Naive B cell (primary cell): ENCODE results near the gene GSG1L. TPM values are rescaled to one million over a fixed set of nuclear protein-coding genes. Genes with fewer than 3 reads are reported as not detected.

ENCODE experiments used
- ATAC-seq, 2 donors: fragments of 150-1000 bp; cut with Tn5 transposase; 2 replicates each; pipeline ENCODE4 v1.10.0; 2021; ENCODE audit warnings: low read depth in 2 of 2, mild to moderate bottlenecking in 2 of 2, moderate library complexity in 2 of 2
- DNase-seq: peaks from one replicate; pipeline ENCODE4 v3.0.0; 2022
- H3K27ac Mint-ChIP-seq, 6 donors: one replicate each; pipeline ENCODE4 v1.8.0; 2020 to 2022; ENCODE audit warnings: mild to moderate bottlenecking in 6 of 6, mixed read lengths in 6 of 6, moderate library complexity in 5 of 6, inconsistent platforms in 2 of 6
- H3K27me3 Mint-ChIP-seq, 3 donors: one replicate each; pipeline ENCODE4 v1.8.0; 2021 to 2022; ENCODE audit warnings: mixed read lengths in 3 of 3, mild to moderate bottlenecking in 1 of 3
- H3K36me3 Mint-ChIP-seq, 2 donors: one replicate each; pipeline ENCODE4 v1.8.0; 2020 to 2022; ENCODE audit warnings: mixed read lengths in 2 of 2, inconsistent platforms in 1 of 2, mild to moderate bottlenecking in 1 of 2
- H3K4me1 Mint-ChIP-seq, 3 donors: one replicate each; pipeline ENCODE4 v1.8.0; 2020 to 2022; ENCODE audit warnings: mixed read lengths in 3 of 3, inconsistent platforms in 1 of 3, mild to moderate bottlenecking in 1 of 3, moderate library complexity in 1 of 3
- H3K4me3 Mint-ChIP-seq, 8 donors: one replicate each; pipeline ENCODE4 v1.8.0; 2020 to 2022; ENCODE audit warnings: mild to moderate bottlenecking in 8 of 8, mixed read lengths in 8 of 8, moderate library complexity in 8 of 8, inconsistent platforms in 2 of 8
- H3K9me3 Mint-ChIP-seq, 7 donors: one replicate each; pipeline ENCODE4 v1.8.0; 2020 to 2022; ENCODE audit warnings: mixed read lengths in 7 of 7, mild to moderate bottlenecking in 5 of 7, inconsistent platforms in 2 of 7, moderate library complexity in 1 of 7
- polyA plus RNA-seq, 6 donors: library from polyadenylated mRNA; unstranded; fragments of 300-500 nt; fragmentation: Illumina TruSeq; gene quantifications; one replicate each; pipeline ENCODE4 v1.2.3, GENCODE V29; 2021; ENCODE audit warnings: low read depth in 6 of 6

The GSG1L gene
- polyA plus RNA-seq, 6 donors from 2014 or later, result not detected

GRCh38 chr16:27974896-27975540, 88.5 kb downstream of the GSG1L start:
- DNase-seq (no peak), ATAC-seq (no peak)
- Mint-ChIP-seq H3K27me3 (peaks cover 20 to 36% (median 33%) of the 10 kb centered on the region in 3 donors), H3K4me3 (peak overlapping the region in 1 of 8 donors; percentile 65), H3K4me1 (no peaks in the 10 kb centered on the region), H3K27ac (no peak overlapping the region), H3K9me3 (peaks cover 0 to 6% (median 0%) of the 10 kb centered on the region in 7 donors), H3K36me3 (no peaks in the 10 kb centered on the region)

DNA sequence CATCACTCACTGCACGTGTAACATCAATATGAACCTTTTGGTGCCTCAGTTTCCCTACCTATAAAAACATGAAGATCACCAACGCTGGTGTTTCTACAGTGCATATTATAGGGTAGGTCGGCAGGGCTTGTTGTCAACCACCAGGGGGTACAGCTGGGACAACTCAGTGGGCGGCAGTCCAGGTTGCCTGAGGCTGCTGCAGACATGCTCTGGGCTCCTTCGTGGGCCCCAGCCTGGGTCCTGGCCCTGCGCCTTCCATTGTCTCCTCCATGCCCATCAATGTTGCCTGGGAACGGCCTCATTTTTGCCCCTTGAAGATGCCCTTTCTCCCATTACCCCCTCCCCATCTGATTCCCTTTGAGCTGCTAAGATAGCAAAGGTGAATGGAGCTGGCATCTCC, 89.8 kb downstream of the GSG1L start:
- ATAC-seq (no peak), DNase-seq (no peak)
- Mint-ChIP-seq H3K4me3 (no peak overlapping the region), H3K4me1 (no peaks in the 10 kb centered on the region), H3K27ac (no peak overlapping the region), H3K36me3 (no peaks in the 10 kb centered on the region), H3K9me3 (peaks cover 0 to 6% (median 0%) of the 10 kb centered on the region in 7 donors), H3K27me3 (peaks cover 17 to 33% (median 31%) of the 10 kb centered on the region in 3 donors)

DNA sequence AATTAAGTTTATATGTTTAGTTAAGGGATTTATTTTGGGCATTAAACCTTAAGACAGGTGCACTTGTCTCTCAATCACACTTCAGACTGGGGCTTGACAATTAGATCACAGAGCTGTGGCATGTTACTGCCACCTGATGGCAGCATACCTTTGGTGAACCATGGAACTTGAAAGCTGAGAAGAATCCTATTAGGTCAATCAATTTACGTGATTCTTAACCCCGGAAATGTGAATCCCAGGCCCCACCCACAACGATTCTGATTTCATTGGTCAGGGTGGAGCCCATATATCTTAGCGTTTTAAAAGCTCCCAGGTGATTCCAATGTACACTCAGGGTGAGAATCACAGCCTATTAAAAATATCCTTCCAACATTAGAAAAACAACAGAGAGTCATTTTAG, 91.0 kb downstream of the GSG1L start:
- Mint-ChIP-seq H3K4me1 (no peaks in the 10 kb centered on the region), H3K9me3 (peaks cover 0 to 6% (median 0%) of the 10 kb centered on the region in 7 donors), H3K27me3 (peaks cover 16 to 28% (median 26%) of the 10 kb centered on the region in 3 donors), H3K36me3 (no peaks in the 10 kb centered on the region), H3K27ac (no peak overlapping the region), H3K4me3 (no peak overlapping the region)
- ATAC-seq (peak; percentile 27 to 33), DNase-seq (peak; percentile 10)

- H3K4me1 Mint-ChIP-seq, result no peaks in the 10 kb centered on the region
- peaks cover 0 to 6% (median 0%) of the 10 kb centered on the region in 7 donors for H3K9me3 Mint-ChIP-seq
- H3K27ac Mint-ChIP-seq, result no peak overlapping the region
- H3K36me3 Mint-ChIP-seq, result no peaks in the 10 kb centered on the region
- DNase-seq (no peak), ATAC-seq (no peak)
- peaks cover 13 to 26% (median 22%) of the 10 kb centered on the region in 3 donors for H3K27me3 Mint-ChIP-seq
- no peak overlapping the region for H3K4me3 Mint-ChIP-seq
These were observed 93.9 kb downstream of the GSG1L start for GRCh38 chr16:27969574-27969973.

DNA sequence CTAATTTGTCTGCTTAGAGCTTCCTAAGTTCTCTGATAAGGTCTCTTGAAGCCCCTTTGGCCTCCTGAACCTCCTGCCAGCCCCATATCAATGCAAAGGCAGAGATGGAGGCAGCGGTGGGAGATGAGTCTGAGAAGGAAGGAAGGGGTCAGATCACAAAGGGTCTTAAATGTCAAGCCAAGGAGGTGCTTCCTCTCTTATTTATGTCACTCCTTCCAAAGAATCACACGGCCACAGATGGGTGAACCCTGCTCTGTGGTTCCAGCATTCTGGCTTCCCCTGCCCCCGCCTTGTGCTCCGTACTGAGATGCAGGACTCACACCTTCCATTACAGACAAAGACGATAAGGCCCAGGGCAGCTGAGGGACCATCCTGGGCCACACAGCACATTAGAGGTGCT, 96.3 kb downstream of the GSG1L start:
- Mint-ChIP-seq H3K27me3 (peaks cover 16 to 35% (median 31%) of the 10 kb centered on the region in 3 donors), H3K4me1 (no peaks in the 10 kb centered on the region), H3K36me3 (peaks cover 0 to 8% of the 10 kb centered on the region in 2 donors), H3K27ac (no peak overlapping the region), H3K9me3 (peaks cover 2 to 8% (median 6%) of the 10 kb centered on the region in 7 donors), H3K4me3 (no peak overlapping the region)
- ATAC-seq (no peak), DNase-seq (no peak)

DNA sequence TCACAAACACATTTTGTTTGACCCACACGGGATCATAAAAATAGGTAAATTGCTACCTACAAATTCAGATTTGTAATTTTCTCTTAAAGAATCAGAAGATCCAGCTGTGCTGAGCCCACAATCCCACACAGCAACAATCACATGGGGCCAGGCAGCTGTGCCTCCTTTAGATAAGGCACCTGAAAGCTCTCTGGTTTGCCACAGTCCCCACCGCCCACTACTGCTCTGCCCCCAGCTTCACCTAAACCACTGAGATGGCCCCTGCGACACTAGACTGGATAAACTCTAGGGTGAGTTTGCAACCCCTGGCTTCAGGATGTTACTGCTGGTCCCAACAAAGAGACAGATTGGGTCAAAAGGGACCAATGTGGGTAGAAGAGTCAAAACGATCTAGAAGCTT, 96.8 kb downstream of the GSG1L start:
- no peak for ATAC-seq
- DNase-seq, result no peak
- H3K27ac Mint-ChIP-seq, result no peak overlapping the region
- H3K4me1 Mint-ChIP-seq, result no peaks in the 10 kb centered on the region
- H3K36me3 Mint-ChIP-seq, result peaks cover 0 to 8% of the 10 kb centered on the region in 2 donors
- peaks cover 2 to 10% (median 5%) of the 10 kb centered on the region in 7 donors for H3K9me3 Mint-ChIP-seq
- no peak overlapping the region for H3K4me3 Mint-ChIP-seq
- H3K27me3 Mint-ChIP-seq, result peaks cover 16 to 32% (median 31%) of the 10 kb centered on the region in 3 donors

GRCh38 chr16:27965801-27966200, 97.7 kb downstream of the GSG1L start:
- DNase-seq (no peak), ATAC-seq (no peak)
- H3K4me1 Mint-ChIP-seq, result no peaks in the 10 kb centered on the region
- H3K36me3 Mint-ChIP-seq, result peaks cover 0 to 8% of the 10 kb centered on the region in 2 donors
- peaks cover 2 to 9% (median 7%) of the 10 kb centered on the region in 7 donors for H3K9me3 Mint-ChIP-seq
- peaks cover 19 to 31% (median 31%) of the 10 kb centered on the region in 3 donors for H3K27me3 Mint-ChIP-seq
- H3K27ac Mint-ChIP-seq, result no peak overlapping the region
- no peak overlapping the region for H3K4me3 Mint-ChIP-seq

GRCh38 chr16:27963471-27963965, 100.0 kb downstream of the GSG1L start:
- Mint-ChIP-seq H3K27ac (peak overlapping the region in 1 of 6 donors; percentile 67), H3K9me3 (peaks cover 2 to 13% (median 7%) of the 10 kb centered on the region in 7 donors), H3K36me3 (peaks cover 0 to 8% of the 10 kb centered on the region in 2 donors), H3K4me1 (no peaks in the 10 kb centered on the region), H3K4me3 (no peak overlapping the region), H3K27me3 (peaks cover 19 to 39% (median 37%) of the 10 kb centered on the region in 3 donors)
- no peak for ATAC-seq
- no peak for DNase-seq

- Mint-ChIP-seq H3K4me1 (no peaks in the 10 kb centered on the region), H3K36me3 (peaks cover 0 to 8% of the 10 kb centered on the region in 2 donors), H3K27ac (no peak overlapping the region), H3K9me3 (peaks cover 2 to 15% (median 9%) of the 10 kb centered on the region in 7 donors), H3K27me3 (peaks cover 19 to 39% (median 38%) of the 10 kb centered on the region in 3 donors), H3K4me3 (no peak overlapping the region)
- DNase-seq, result no peak
- no peak for ATAC-seq
These were observed 101.3 kb downstream of the GSG1L start for GRCh38 chr16:27962197-27962596.

DNA sequence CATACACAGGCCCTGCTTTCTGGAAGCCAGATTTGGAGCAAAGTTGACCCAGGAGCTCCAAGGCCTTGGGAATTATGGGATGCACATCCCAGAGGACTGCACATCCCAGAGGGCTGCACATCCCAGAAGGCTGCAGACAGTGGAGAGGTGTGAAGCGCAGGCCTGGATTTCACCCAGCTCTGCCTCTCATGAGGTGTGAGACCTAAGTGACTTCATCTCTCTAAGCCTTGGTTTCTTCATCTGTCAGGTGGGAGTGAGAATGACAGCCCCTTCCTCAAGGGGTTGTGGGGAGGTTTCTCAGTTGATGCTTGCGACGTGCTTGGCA, 102.3 kb downstream of the GSG1L start:
- H3K4me3 Mint-ChIP-seq, result no peak overlapping the region
- peaks cover 18 to 33% (median 32%) of the 10 kb centered on the region in 3 donors for H3K27me3 Mint-ChIP-seq
- DNase-seq (no peak), ATAC-seq (no peak)
- H3K36me3 Mint-ChIP-seq, result peaks cover 4 to 8% of the 10 kb centered on the region in 2 donors
- peaks cover 3 to 22% (median 14%) of the 10 kb centered on the region in 7 donors for H3K9me3 Mint-ChIP-seq
- H3K4me1 Mint-ChIP-seq, result no peaks in the 10 kb centered on the region
- no peak overlapping the region for H3K27ac Mint-ChIP-seq

- peaks cover 4 to 11% of the 10 kb centered on the region in 2 donors for H3K36me3 Mint-ChIP-seq
- peaks cover 13 to 28% (median 27%) of the 10 kb centered on the region in 3 donors for H3K27me3 Mint-ChIP-seq
- no peaks in the 10 kb centered on the region for H3K4me1 Mint-ChIP-seq
- H3K4me3 Mint-ChIP-seq, result no peak overlapping the region
- H3K27ac Mint-ChIP-seq, result no peak overlapping the region
- no peak for ATAC-seq
- DNase-seq, result no peak
- H3K9me3 Mint-ChIP-seq, result peaks cover 3 to 24% (median 16%) of the 10 kb centered on the region in 7 donors
These were observed 102.8 kb downstream of the GSG1L start for GRCh38 chr16:27960619-27961295.

GRCh38 chr16:27959914-27960313, 103.6 kb downstream of the GSG1L start:
- H3K4me3 Mint-ChIP-seq, result no peak overlapping the region
- DNase-seq (no peak), ATAC-seq (no peak)
- peaks cover 8 to 19% of the 10 kb centered on the region in 2 donors for H3K36me3 Mint-ChIP-seq
- no peaks in the 10 kb centered on the region for H3K4me1 Mint-ChIP-seq
- no peak overlapping the region for H3K27ac Mint-ChIP-seq
- peaks cover 7 to 33% (median 25%) of the 10 kb centered on the region in 7 donors for H3K9me3 Mint-ChIP-seq
- peaks cover 12 to 21% (median 20%) of the 10 kb centered on the region in 3 donors for H3K27me3 Mint-ChIP-seq

- no peak overlapping the region for H3K4me3 Mint-ChIP-seq
- H3K36me3 Mint-ChIP-seq, result peaks cover 10 to 15% of the 10 kb centered on the region in 2 donors
- no peak for ATAC-seq
- H3K9me3 Mint-ChIP-seq, result peaks cover 9 to 52% (median 30%) of the 10 kb centered on the region in 7 donors
- H3K27ac Mint-ChIP-seq, result peak overlapping the region in 1 of 6 donors; percentile 57
- peaks cover 20 to 32% (median 30%) of the 10 kb centered on the region in 3 donors for H3K27me3 Mint-ChIP-seq
- no peak for DNase-seq
- no peaks in the 10 kb centered on the region for H3K4me1 Mint-ChIP-seq
These were observed 109.3 kb downstream of the GSG1L start for GRCh38 chr16:27954191-27954590.

DNA sequence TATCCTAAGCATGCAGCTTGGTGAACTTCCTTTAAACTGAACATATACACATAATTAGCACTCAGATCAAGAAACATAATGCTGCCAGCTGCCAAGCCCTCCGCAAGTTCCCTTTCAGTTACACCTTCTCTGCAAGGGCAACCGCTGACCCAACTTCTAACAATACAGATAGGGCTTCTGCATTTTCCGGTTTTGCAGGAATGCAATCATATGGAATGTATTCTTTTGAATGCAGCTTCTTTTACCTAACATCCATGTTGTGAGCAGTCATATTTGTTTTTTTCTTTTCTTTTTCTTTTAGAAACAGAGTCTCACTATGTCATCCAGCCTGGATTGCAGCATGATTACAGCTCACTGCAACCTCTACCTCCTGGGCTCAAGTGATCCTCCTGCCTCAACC, 110.7 kb downstream of the GSG1L start:
- Mint-ChIP-seq H3K4me3 (no peak overlapping the region), H3K9me3 (peaks cover 9 to 51% (median 30%) of the 10 kb centered on the region in 7 donors), H3K27ac (no peak overlapping the region), H3K27me3 (peaks cover 20 to 32% (median 30%) of the 10 kb centered on the region in 3 donors), H3K36me3 (peaks cover 10 to 15% of the 10 kb centered on the region in 2 donors), H3K4me1 (no peaks in the 10 kb centered on the region)
- ATAC-seq, result no peak
- DNase-seq, result no peak
